H1 (cell line): ENCODE data around the gene MEF2A. TPM values are rescaled to one million over a fixed set of nuclear protein-coding genes. Genes with fewer than 3 reads are reported as not detected.

Source experiments
- CTCF ChIA-PET: fragments of 300-600 bp; sonication (Branson Sonifier 250); formaldehyde crosslinking; loops from one replicate; lab custom pipeline; 2021; ENCODE audit not compliant: partially characterized antibody; lab: Charles Lee
- POLR2A ChIA-PET: fragments of 300-600 bp; sonication (Branson Sonifier 250); formaldehyde crosslinking; loops from one replicate; lab custom pipeline; 2021; ENCODE audit warnings: inconsistent platforms; ENCODE audit not compliant: partially characterized antibody; lab: Charles Lee
- DNase-seq, 2 experiments: peaks; one replicate each; pipeline versions ENCODE4 v3.0.0 to v3.0.0-alpha.2; 2010 to 2022; ENCODE audit warnings: low spot score in 2 of 2, low read depth in 1 of 2, mixed read lengths in 1 of 2
- FAIRE-seq: peaks from 2 replicates; lab custom pipeline; 2011; peaks lifted over from hg19 to GRCh38; lab: Jason Lieb, UNC
- H2AFZ ChIP-seq: 2 replicates; pipeline ENCODE4 v1.8.1; 2012; ENCODE audit warnings: low read length, inconsistent platforms
- H2AK5ac ChIP-seq: 2 replicates; pipeline ENCODE4 v1.6.1; 2013; ENCODE audit warnings: low read depth, low read length
- H2BK120ac ChIP-seq: replicated peaks from 2 replicates; pipeline ENCODE3; 2013; ENCODE audit warnings: low read depth, low read length, inconsistent platforms
- H2BK12ac ChIP-seq: 2 replicates; pipeline ENCODE4 v1.6.1; 2013; ENCODE audit warnings: low read depth, low read length
- H2BK15ac ChIP-seq: 2 replicates; pipeline ENCODE4 v1.6.1; 2013; ENCODE audit warnings: low read length
- H2BK20ac ChIP-seq: 2 replicates; pipeline ENCODE4 v1.6.1; 2013; ENCODE audit warnings: low read length
- H2BK5ac ChIP-seq: 2 replicates; pipeline ENCODE4 v1.6.1; 2013; ENCODE audit warnings: low read depth, low read length
- H3K14ac ChIP-seq: 2 replicates; pipeline ENCODE4 v1.6.1; 2013; ENCODE audit warnings: inconsistent platforms; ENCODE audit not compliant: insufficient read length
- H3K18ac ChIP-seq: 2 replicates; pipeline ENCODE4 v1.6.1; 2013; ENCODE audit warnings: low read length; ENCODE audit errors: extremely low read depth
- H3K23ac ChIP-seq: 2 replicates; pipeline ENCODE4 v1.6.1; 2013; ENCODE audit warnings: inconsistent platforms; ENCODE audit not compliant: insufficient read length
- H3K23me2 ChIP-seq: 2 replicates; pipeline ENCODE4 v1.6.1; 2013; ENCODE audit warnings: low read depth, low read length
- H3K27ac ChIP-seq: 2 replicates; pipeline ENCODE4 v1.6.1; 2011; ENCODE audit warnings: low read depth, low read length, inconsistent platforms
- H3K27me3 ChIP-seq, 4 experiments: replicated peaks in 1 of 4; 1 replicate in 1 of 4; 2 replicates in 3 of 4; pipeline versions ENCODE4 v1.6.1 to v1.8.1; 2011 to 2013; ENCODE audit warnings: low read length in 3 of 4, mild to moderate bottlenecking in 3 of 4, inconsistent platforms in 2 of 4, mixed read lengths in 2 of 4, moderate library complexity in 1 of 4; ENCODE audit not compliant: control insufficient read depth in 3 of 4, insufficient read depth in 3 of 4; ENCODE audit errors: extremely low read depth in 1 of 4
- H3K36me3 ChIP-seq, 4 experiments: 2 replicates each; pipeline versions ENCODE4 v1.6.1 to v1.8.1; 2011 to 2013; ENCODE audit warnings: mild to moderate bottlenecking in 4 of 4, low read length in 3 of 4, moderate library complexity in 2 of 4, control low read depth in 1 of 4, inconsistent platforms in 1 of 4; ENCODE audit not compliant: insufficient read depth in 4 of 4, control insufficient read depth in 2 of 4
- H3K4ac ChIP-seq: replicated peaks from 2 replicates; pipeline ENCODE3; 2013; ENCODE audit warnings: low read length, low read depth, mixed read lengths, inconsistent platforms; ENCODE audit not compliant: insufficient read length
- H3K4me1 ChIP-seq, 4 experiments: replicated peaks in 1 of 4; 1 replicate in 1 of 4; 2 replicates in 3 of 4; pipeline versions ENCODE4 v1.6.1 to v1.8.1; 2011 to 2013; ENCODE audit warnings: low read length in 3 of 4, inconsistent platforms in 2 of 4, mixed read lengths in 1 of 4; ENCODE audit not compliant: insufficient read depth in 4 of 4, control insufficient read depth in 3 of 4
- H3K4me2 ChIP-seq, 2 experiments: 2 replicates each; pipeline versions ENCODE4 v1.6.1 to v1.8.1; 2011 to 2013; ENCODE audit warnings: low read depth in 2 of 2, low read length in 2 of 2, control low read depth in 1 of 2, inconsistent platforms in 1 of 2, mild to moderate bottlenecking in 1 of 2; ENCODE audit not compliant: insufficient read depth in 1 of 2
- H3K4me3 ChIP-seq, 4 experiments: fragments of 200-600, 300-600 bp in 1 of 4; sonication (generic), shearing (Covaris generic), sonication (Bioruptor Twin) in 1 of 4; 2 replicates each; pipeline versions ENCODE4 v1.5.1 to v1.8.1; 2011 to 2016; ENCODE audit warnings: low read length in 4 of 4, low read depth in 3 of 4, control low read depth in 2 of 4, inconsistent platforms in 2 of 4, mild to moderate bottlenecking in 2 of 4, mixed read lengths in 1 of 4, moderate library complexity in 1 of 4; ENCODE audit not compliant: insufficient read depth in 2 of 4; ENCODE audit errors: extremely low read depth in 1 of 4
- H3K56ac ChIP-seq: replicated peaks from 2 replicates; pipeline ENCODE3; 2013; ENCODE audit warnings: low read depth, mild to moderate bottlenecking, mixed read lengths, low read length, inconsistent platforms; ENCODE audit not compliant: insufficient read length
- H3K79me1 ChIP-seq: 2 replicates; pipeline ENCODE4 v1.6.1; 2013; ENCODE audit warnings: low read depth, low read length, control low read depth
- H3K79me2 ChIP-seq, 2 experiments: 2 replicates each; pipeline versions ENCODE4 v1.6.1 to v1.8.1; 2012 to 2013; ENCODE audit warnings: low read length in 2 of 2, mild to moderate bottlenecking in 2 of 2, inconsistent platforms in 1 of 2; ENCODE audit not compliant: insufficient read depth in 2 of 2, control insufficient read depth in 1 of 2
- H3K9ac ChIP-seq, 4 experiments: replicated peaks in 1 of 4; 1 replicate in 1 of 4; 2 replicates in 3 of 4; pipeline versions ENCODE4 v1.6.1 to v1.8.1; 2011 to 2013; ENCODE audit warnings: low read depth in 3 of 4, low read length in 3 of 4, control low read depth in 2 of 4, mild to moderate bottlenecking in 2 of 4, moderate library complexity in 2 of 4, inconsistent platforms in 1 of 4; ENCODE audit errors: extremely low read depth in 1 of 4
- H3K9me3 ChIP-seq, 2 experiments: 2 replicates each; pipeline versions ENCODE4 v1.6.1 to v1.8.1; 2012 to 2013; ENCODE audit warnings: mild to moderate bottlenecking in 2 of 2, moderate library complexity in 2 of 2, control low read depth in 1 of 2, inconsistent platforms in 1 of 2, low read depth in 1 of 2, low read length in 1 of 2, mixed read lengths in 1 of 2; ENCODE audit not compliant: insufficient read depth in 2 of 2
- H4K20me1 ChIP-seq, 2 experiments: replicated peaks in 1 of 2; 2 replicates each; pipeline versions ENCODE3 to v1.8.1; 2011 to 2013; ENCODE audit warnings: inconsistent platforms in 2 of 2, low read length in 2 of 2, mild to moderate bottlenecking in 1 of 2; ENCODE audit not compliant: insufficient read depth in 2 of 2, control insufficient read depth in 1 of 2
- H4K5ac ChIP-seq: 2 replicates; pipeline ENCODE4 v1.6.1; 2013; ENCODE audit warnings: low read length, low read depth, mixed read lengths, inconsistent platforms; ENCODE audit not compliant: insufficient read length
- H4K8ac ChIP-seq: 2 replicates; pipeline ENCODE4 v1.8.0; 2013; ENCODE audit warnings: mild to moderate bottlenecking, moderate library complexity, low read length, inconsistent platforms; ENCODE audit not compliant: insufficient read depth; ENCODE audit errors: extremely low read depth
- H4K91ac ChIP-seq: replicated peaks from 2 replicates; pipeline ENCODE3; 2013; ENCODE audit warnings: low read length, mixed read lengths, inconsistent platforms; ENCODE audit not compliant: insufficient read length
- BRCA1 ChIP-seq: IDR thresholded peaks from 2 replicates; pipeline ENCODE4 v1.6.1; 2012; ENCODE audit warnings: low read depth, low read length, improper control_type of control experiment
- EZH2 ChIP-seq: fragments of 200-600 bp; sonication (generic); IDR thresholded peaks from 2 replicates; pipeline ENCODE4 v1.7.1; 2012; ENCODE audit warnings: low read depth, mild to moderate bottlenecking, moderate library complexity, low read length, inconsistent platforms; ENCODE audit not compliant: severe bottlenecking
- KDM5A ChIP-seq: fragments of 200-600 bp; IDR thresholded peaks from 2 replicates; pipeline ENCODE4 v1.7.1; 2012; ENCODE audit warnings: mild to moderate bottlenecking, low read length, inconsistent platforms, mixed read lengths
- RAD21 ChIP-seq, 2 experiments: IDR thresholded peaks in 1 of 2; conservative IDR thresholded peaks in 1 of 2; 2 replicates each; pipeline ENCODE4 v1.6.1; 2011; ENCODE audit warnings: low read depth in 2 of 2, low read length in 2 of 2, improper control_type of control experiment in 1 of 2, inconsistent platforms in 1 of 2, mild to moderate bottlenecking in 1 of 2, moderate library complexity in 1 of 2
- RBBP5 ChIP-seq: IDR thresholded peaks from 2 replicates; pipeline ENCODE4 v1.7.1; 2012; ENCODE audit warnings: low read depth, mild to moderate bottlenecking, inconsistent platforms, low read length, moderate library complexity, borderline replicate concordance
- RXRA ChIP-seq: IDR thresholded peaks from 2 replicates; pipeline ENCODE4 v1.6.1; 2011; ENCODE audit warnings: low read depth, mild to moderate bottlenecking, low read length, moderate library complexity; ENCODE audit not compliant: insufficient read depth
- WGBS, 2 experiments: shearing (Covaris generic) in 1 of 2; methylation state at CpG; one replicate each; pipeline versions ENCODE4 v1.1.6 to v1.1.7; 2013 to 2015; ENCODE audit warnings: low lambda C conversion rate in 2 of 2, mixed read lengths in 2 of 2, inconsistent platforms in 1 of 2, low coverage in 1 of 2, missing lambda C conversion rate in 1 of 2; ENCODE audit not compliant: insufficient replicate concordance in 2 of 2, insufficient coverage in 1 of 2, insufficient read length in 1 of 2; ENCODE audit errors: extremely low coverage in 1 of 2, missing lambda C conversion rate in 1 of 2; 5-methylcytosine and 5-hydroxymethylcytosine counted together
- polyA plus RNA-seq, 7 experiments: library from polyadenylated mRNA; depleted of rRNA in 3 of 7; stranded (reverse) in 5 of 7; unstranded in 2 of 7; fragments of >200 nt in 5 of 7; fragments of 200-250 nt in 2 of 7; gene quantifications; 1 replicate in 5 of 7; 2 replicates in 1 of 7; 4 replicates in 1 of 7; pipeline versions ENCODE4 v1.2.1 to v1.2.3, GENCODE V29; 2011 to 2013; ENCODE audit warnings: missing spikeins in 2 of 7, mixed read lengths in 2 of 7
- total RNA-seq: library from RNA; stranded (reverse); fragmentation: NEBNext Ultra II Directional; extraction: Animal tissue kit (Norgen Biotek cat#: 25700); gene quantifications from 2 replicates; pipeline ENCODE4 v1.2.1, GENCODE V29; 2021
- TF ChIP-seq, protein P1 (sequence below): IDR thresholded peaks from 2 replicates; pipeline ENCODE4 v1.6.1; 2012; ENCODE audit warnings: low read length, inconsistent platforms

The MEF2A gene
- total and polyA plus RNA-seq, 2 of the 8 experiments (the other 6 are each of a cell fraction or from before 2014, with no cell fraction given), result 15.6 to 22.5 TPM

DNA sequence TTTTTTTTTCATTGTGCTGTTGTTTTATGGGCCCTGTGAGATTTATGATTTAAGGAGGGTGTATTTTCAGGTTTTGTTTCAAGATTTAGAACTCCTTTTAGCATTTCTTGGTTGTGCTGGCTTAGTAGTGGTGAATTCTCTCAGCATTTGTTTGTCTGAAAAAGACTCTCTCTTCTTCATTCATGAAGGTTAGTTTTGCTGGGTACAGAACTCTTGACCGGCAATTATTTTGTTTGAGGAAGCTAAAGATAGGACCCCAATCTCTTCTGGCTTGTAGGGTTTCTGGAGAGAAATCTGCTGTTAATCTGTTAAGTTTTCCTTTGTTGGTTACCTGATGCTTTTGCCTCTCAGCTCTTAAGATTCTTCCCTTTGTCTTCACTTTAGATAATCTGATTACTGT lies 120.5 kb downstream of the MEF2A start:
- no peak overlapping the region for H3K23ac ChIP-seq
- no peak overlapping the region for H3K4me2 ChIP-seq
- WGBS, 2 experiments, result 94% methylated on average over 1 of the region's 1 CpG; no CpG with 5 or more reads in 1 of the 2 experiments
- H3K23me2 ChIP-seq, result no peaks in the 10 kb centered on the region
- no peak overlapping the region for H4K91ac ChIP-seq
- H2BK12ac ChIP-seq, result no peak overlapping the region
- H3K27me3 ChIP-seq, result peaks cover 0 to 1% (median 0%) of the 10 kb centered on the region in 4 experiments; a peak in 1 of 7 replicates
- no peak overlapping the region for H3K27ac ChIP-seq
- H3K4me1 ChIP-seq, result no peaks in the 10 kb centered on the region
- H3K56ac ChIP-seq, result no peak overlapping the region
- no peak for DNase-seq
- no peak overlapping the region for H4K5ac ChIP-seq
- POLR2A ChIA-PET, result interaction anchor here (0.5 kb wide), 1 partner anchor 227 kb away, joined by 3 read pairs; no protein-coding TSS in a partner anchor
- no peaks in the 10 kb centered on the region for H3K79me2 ChIP-seq
- H2BK20ac ChIP-seq, result no peak overlapping the region
- no peaks in the 10 kb centered on the region for H4K20me1 ChIP-seq
- H3K4me3 ChIP-seq, result no peak overlapping the region
- no peaks in the 10 kb centered on the region for H3K79me1 ChIP-seq
- no peak overlapping the region for H2BK5ac ChIP-seq
- no peak overlapping the region for H3K14ac ChIP-seq
- no peak overlapping the region for H3K9ac ChIP-seq
- H2AFZ ChIP-seq, result no peak overlapping the region
- H3K36me3 ChIP-seq, result peaks cover 0 to 5% (median 0%) of the 10 kb centered on the region in 4 experiments; a peak in 2 of 8 replicates
- no peak for FAIRE-seq
- H2AK5ac ChIP-seq, result no peak overlapping the region
- H3K9me3 ChIP-seq, result peaks cover 0 to 4% of the 10 kb centered on the region in 2 experiments; a peak in 1 of 4 replicates
- H2BK15ac ChIP-seq, result no peak overlapping the region
- H3K18ac ChIP-seq, result no peak overlapping the region
- no peak overlapping the region for H4K8ac ChIP-seq
- H3K4ac ChIP-seq, result no peak overlapping the region
- TF ChIP-seq, protein P1, sequence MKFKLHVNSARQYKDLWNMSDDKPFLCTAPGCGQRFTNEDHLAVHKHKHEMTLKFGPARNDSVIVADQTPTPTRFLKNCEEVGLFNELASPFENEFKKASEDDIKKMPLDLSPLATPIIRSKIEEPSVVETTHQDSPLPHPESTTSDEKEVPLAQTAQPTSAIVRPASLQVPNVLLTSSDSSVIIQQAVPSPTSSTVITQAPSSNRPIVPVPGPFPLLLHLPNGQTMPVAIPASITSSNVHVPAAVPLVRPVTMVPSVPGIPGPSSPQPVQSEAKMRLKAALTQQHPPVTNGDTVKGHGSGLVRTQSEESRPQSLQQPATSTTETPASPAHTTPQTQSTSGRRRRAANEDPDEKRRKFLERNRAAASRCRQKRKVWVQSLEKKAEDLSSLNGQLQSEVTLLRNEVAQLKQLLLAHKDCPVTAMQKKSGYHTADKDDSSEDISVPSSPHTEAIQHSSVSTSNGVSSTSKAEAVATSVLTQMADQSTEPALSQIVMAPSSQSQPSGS, result no peak
- TF ChIP-seq RBBP5 (no peak), BRCA1 (no peak), RXRA (no peak), RAD21 (IDR thresholded peaks at IDR 0.05 in 1 of 2, conservative IDR thresholded peaks at IDR 0.05 in 1 of 2; ENCODE audit: low read depth in 2 of 2, low read length in 2 of 2) (no peak), KDM5A (no peak), EZH2 (no peak)
- CTCF ChIA-PET, result interaction anchor here (0.7 kb wide), 1 partner anchor 16 kb away, joined by 3 read pairs; no protein-coding TSS in a partner anchor
- no peak overlapping the region for H2BK120ac ChIP-seq
